Left renal pelvis (tissue), 4 donors: ENCODE measurements around the gene ACP6. TPM values are rescaled to one million over a fixed set of nuclear protein-coding genes. Genes with fewer than 3 reads are reported as not detected.
"Not testable (repeated sequence)": the region's sequence is repeated elsewhere in the genome, so short reads cannot be mapped to it uniquely, and the experiment has no call there.

ENCODE experiments used
- DNase-seq, 4 donors: peaks; one replicate each; pipeline ENCODE4 v3.0.0-alpha.2; 2013; ENCODE audit warnings: low read depth in 4 of 4, low spot score in 3 of 4
- polyA plus RNA-seq, 4 donors: library from polyadenylated mRNA; unstranded; fragments of 120-200 nt; gene quantifications; one replicate each; pipeline ENCODE4 v1.2.1, GENCODE V29; 2013; ENCODE audit not compliant: insufficient read length in 4 of 4

ACP6 gene
- polyA plus RNA-seq, 4 donors = 12.0 to 31.5 (median 26.4) TPM

GRCh38 chr1:147624529-147624928 lies 45.8 kb downstream of the ACP6 start:
- DNase-seq = no peak

DNA sequence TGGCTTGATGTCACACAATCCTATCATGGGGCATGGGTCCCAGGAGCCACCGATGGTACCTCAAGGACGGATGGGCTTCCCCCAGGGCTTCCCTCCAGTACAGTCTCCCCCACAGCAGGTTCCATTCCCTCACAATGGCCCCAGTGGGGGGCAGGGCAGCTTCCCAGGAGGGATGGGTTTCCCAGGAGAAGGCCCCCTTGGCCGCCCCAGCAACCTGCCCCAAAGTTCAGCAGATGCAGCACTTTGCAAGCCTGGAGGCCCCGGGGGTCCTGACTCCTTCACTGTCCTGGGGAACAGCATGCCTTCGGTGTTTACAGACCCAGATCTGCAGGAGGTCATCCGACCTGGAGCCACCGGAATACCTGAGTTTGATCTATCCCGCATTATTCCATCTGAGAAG lies 46.3 kb downstream of the ACP6 start:
- no peak for DNase-seq

- DNase-seq = no peak
These were observed 47.6 kb downstream of the ACP6 start for GRCh38 chr1:147622731-147623130.

- no peak for DNase-seq
These were observed 49.8 kb downstream of the ACP6 start for GRCh38 chr1:147620543-147620942.

DNA sequence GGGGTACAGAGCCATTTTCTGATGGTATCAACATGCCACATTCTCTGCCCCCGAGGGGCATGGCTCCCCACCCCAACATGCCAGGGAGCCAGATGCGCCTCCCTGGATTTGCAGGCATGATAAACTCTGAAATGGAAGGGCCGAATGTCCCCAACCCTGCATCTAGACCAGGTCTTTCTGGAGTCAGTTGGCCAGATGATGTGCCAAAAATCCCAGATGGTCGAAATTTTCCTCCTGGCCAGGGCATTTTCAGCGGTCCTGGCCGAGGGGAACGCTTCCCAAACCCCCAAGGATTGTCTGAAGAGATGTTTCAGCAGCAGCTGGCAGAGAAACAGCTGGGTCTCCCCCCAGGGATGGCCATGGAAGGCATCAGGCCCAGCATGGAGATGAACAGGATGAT lies 50.6 kb downstream of the ACP6 start:
- DNase-seq = no peak

DNA sequence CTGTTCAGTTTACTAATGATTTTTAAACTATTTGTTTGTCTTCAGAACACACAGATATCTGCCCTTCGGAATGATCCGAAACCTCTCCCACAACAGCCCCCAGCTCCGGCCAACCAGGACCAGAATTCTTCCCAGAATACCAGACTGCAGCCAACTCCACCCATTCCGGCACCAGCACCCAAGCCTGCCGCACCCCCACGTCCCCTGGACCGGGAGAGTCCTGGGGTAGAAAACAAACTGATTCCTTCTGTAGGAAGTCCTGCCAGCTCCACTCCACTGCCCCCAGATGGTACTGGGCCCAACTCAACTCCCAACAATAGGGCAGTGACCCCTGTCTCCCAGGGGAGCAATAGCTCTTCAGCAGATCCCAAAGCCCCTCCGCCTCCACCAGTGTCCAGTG lies 51.6 kb downstream of the ACP6 start:
- no peak for DNase-seq

- no peak for DNase-seq
These were observed 52.2 kb downstream of the ACP6 start for GRCh38 chr1:147618077-147618569.

- not testable (repeated sequence) for DNase-seq
These were observed 55.4 kb downstream of the ACP6 start for GRCh38 chr1:147614966-147615365.

DNA sequence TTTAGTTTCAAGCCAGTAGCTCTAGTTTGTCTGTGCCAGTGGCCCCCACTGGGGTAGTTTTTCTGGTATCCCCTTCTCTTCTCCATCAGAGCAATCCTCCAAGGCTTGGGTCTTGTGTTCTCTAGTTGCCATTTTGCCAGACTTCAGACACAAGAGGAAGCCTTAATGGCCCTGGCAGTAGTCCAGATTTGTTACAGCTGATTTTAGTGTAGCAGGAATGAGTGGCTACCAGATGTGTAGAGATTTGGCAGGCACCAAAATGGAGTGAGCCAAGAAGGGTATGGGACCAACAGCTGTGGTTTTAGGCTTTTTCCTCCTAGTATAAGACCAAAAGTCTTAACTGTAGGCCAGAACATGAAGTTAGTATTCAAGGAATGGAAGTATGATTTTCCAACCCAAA lies 56.8 kb downstream of the ACP6 start:
- DNase-seq = no peak

GRCh38 chr1:147612366-147612765 lies 58.0 kb downstream of the ACP6 start:
- DNase-seq = no peak

GRCh38 chr1:147611586-147611985 lies 58.7 kb downstream of the ACP6 start:
- DNase-seq = no peak

GRCh38 chr1:147611021-147611426 lies 59.3 kb downstream of the ACP6 start:
- no peak for DNase-seq

DNA sequence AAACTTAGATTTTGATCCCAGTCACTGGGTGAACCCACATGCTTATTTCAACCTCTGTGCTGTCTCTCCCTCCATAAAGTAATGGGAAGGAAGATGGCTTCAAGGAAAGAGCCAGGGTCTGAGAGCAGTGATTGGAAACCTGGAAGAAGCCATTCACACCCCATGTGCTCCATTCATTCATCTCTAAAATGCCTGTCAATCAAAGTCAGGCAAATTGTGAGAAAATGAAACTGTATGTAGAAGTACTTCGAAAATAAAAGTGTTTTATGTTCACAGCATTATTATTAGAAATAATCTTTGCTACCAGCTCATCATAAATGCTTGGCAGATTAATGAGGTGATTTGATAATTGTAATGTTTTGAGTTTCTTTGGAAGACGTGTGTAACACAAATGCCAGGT lies 61.0 kb downstream of the ACP6 start:
- DNase-seq = no peak

DNA sequence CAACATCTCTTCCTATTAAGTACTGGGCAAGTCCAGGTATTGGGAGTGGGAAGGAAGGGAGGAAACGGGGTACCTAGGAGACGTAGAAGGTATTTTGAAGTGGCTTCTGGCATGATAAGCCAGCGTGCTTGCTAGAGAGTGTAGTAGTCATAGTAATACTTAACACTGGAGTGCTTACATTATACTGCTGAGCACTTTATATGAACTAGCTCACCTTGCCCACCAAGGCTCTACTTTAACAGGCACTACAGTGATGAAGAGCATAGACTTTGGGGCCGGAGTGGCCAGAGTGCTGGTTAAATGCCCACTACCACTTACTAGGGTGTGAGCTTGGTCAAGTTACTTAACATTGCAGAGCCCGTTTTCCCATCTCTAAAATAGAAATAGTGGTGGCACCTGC lies 61.7 kb downstream of the ACP6 start:
- no peak for DNase-seq

DNA sequence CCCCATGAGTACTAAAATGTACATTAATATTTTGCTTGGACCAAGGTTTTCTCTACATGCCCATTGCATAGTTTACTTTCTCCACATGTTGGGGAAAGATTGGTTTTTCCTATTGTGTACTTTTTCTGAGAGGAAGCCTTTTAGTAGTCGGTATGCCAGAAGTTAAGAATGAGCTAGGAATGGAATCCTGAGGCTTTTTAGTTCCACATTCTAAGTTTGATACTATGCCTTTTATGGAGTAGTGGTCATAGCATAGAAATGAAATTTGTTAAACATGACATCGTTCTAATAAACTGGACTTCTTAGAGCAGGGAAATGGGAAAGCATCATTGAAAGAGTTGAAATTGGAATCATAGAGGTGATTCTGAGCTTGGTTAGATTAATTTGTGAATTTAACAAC lies 64.7 kb downstream of the ACP6 start:
- no peak for DNase-seq

GRCh38 chr1:147603986-147604385 lies 66.3 kb downstream of the ACP6 start:
- no peak for DNase-seq

- no peak for DNase-seq
These were observed 69.9 kb downstream of the ACP6 start for GRCh38 chr1:147600119-147601111.

- DNase-seq = peak; percentile 82 to 93 (median 92)
These were observed 70.8 kb downstream of the ACP6 start for GRCh38 chr1:147599362-147600118.

GRCh38 chr1:147598621-147599361 lies 71.5 kb downstream of the ACP6 start:
- peak in 1 of 4 donors; percentile 54 for DNase-seq

DNA sequence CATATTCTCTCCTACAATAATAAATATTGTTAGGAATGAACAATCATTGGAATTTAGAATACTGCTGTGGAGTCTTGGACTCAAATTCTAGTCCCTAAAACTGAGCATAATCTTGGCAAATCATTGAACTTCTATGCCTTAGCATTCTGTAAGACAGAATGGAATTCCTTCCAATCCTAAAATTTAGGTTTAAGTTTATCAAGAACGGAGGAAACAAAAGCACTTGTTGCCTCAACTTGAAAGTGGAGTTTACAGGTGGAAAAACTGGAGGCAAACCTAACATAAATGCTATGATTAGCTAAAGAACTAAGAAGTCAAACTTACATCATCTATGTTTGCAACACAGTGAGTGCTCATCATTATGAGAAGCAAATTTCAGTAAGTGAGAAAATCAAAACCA lies 73.3 kb downstream of the ACP6 start:
- no peak for DNase-seq
